Right lobe of liver (tissue), 6 donors: ENCODE results near the gene HIP1. TPM values are rescaled to one million over a fixed set of nuclear protein-coding genes. Genes with fewer than 3 reads are reported as not detected.

Experiments
- ATAC-seq, 4 donors: fragments of 200-7000 bp; cut with Tn5 transposase; one replicate each; pipeline ENCODE4 v1.9.1; 2020; ENCODE audit warnings: mild to moderate bottlenecking in 4 of 4, moderate library complexity in 4 of 4
- DNase-seq, 3 donors: peaks; one replicate each; pipeline ENCODE4 v3.0.0-alpha.2; 2020
- H3K27ac ChIP-seq, 3 donors: fragments of 200-600 bp; one replicate each; pipeline ENCODE4 v1.8.0; 2022
- H3K27me3 ChIP-seq, 2 donors: fragments of 200-600 bp; one replicate each; pipeline ENCODE4 v1.8.0; 2022
- H3K36me3 ChIP-seq, 4 donors: fragments of 200-600 bp; sonication (generic) in 1 of 4; one replicate each; pipeline versions ENCODE4 v1.5.1 to v1.8.0; 2017 to 2022; ENCODE audit warnings: control low read depth in 1 of 4
- H3K4me1 ChIP-seq, 4 donors: fragments of 200-600 bp; sonication (generic) in 1 of 4; one replicate each; pipeline versions ENCODE4 v1.5.1 to v1.8.0; 2017 to 2022; ENCODE audit warnings: control low read depth in 1 of 4
- H3K4me3 ChIP-seq, 3 donors: fragments of 200-600 bp; one replicate each; pipeline ENCODE4 v1.8.0; 2022
- H3K9me3 ChIP-seq, 4 donors: fragments of 200-600 bp; sonication (generic) in 1 of 4; one replicate each; pipeline versions ENCODE4 v1.5.1 to v1.8.0; 2017 to 2022; ENCODE audit warnings: control low read depth in 1 of 4
- POLR2A ChIP-seq: fragments of 450-650 bp; IDR thresholded peaks from one replicate; pipeline ENCODE4 v1.6.1; 2017; ENCODE audit warnings: antibody characterized with exemption, mild to moderate bottlenecking
- WGBS: methylation state at CpG from one replicate; pipeline ENCODE4 v1.1.6; 2018; ENCODE audit warnings: low coverage, low lambda C conversion rate; ENCODE audit not compliant: insufficient coverage; ENCODE audit errors: missing lambda C conversion rate; 5-methylcytosine and 5-hydroxymethylcytosine counted together
- intact Hi-C, 2 donors: fragments of 100-400 bp; cut with DNase I; formaldehyde crosslinking; loops; one replicate each; pipeline versions ENCODE4 v1.11.2 to v1.14.1; 2022
- total RNA-seq, 6 experiments: library from RNA; depleted of rRNA in 2 of 6; stranded (reverse); fragments of >200 nt in 2 of 6; fragmentation: NEBNext Ultra II Directional in 3 of 6; extraction: Animal tissue kit (Norgen Biotek cat#: 25700) in 3 of 6; gene quantifications; one replicate each; pipeline versions ENCODE4 v1.1.0 to v1.2.4, GENCODE V29; 2016 to 2023
- TF ChIP-seq, protein P1 (sequence below), 4 donors: fragments of 200-600 bp in 3 of 4; fragments of 450-650 bp in 1 of 4; IDR thresholded peaks; one replicate each; pipeline versions ENCODE4 v1.5.1 to v1.8.0; 2016 to 2022; ENCODE audit warnings: antibody characterized with exemption in 4 of 4, mild to moderate bottlenecking in 2 of 4
- donor health status: DM: no; HTN: yes; CAD: no.
- donor health status: DM: no; HTN: no; CAD: no.
- donor health status: DM: no; HTN: no; CAD: no.
- donor health status: DM: no; HTN: yes; CAD: no.
- donor health status: DM: no; HTN: yes; CAD: no.

The HIP1 gene
- total RNA-seq, 6 experiments from 2014 or later = 17.6 to 23.0 (median 18.8) TPM

GRCh38 chr7:75546237-75547015 lies 192.3 kb downstream of the HIP1 start:
- Histone ChIP-seq H3K9me3 (no peaks in the 10 kb centered on the region), H3K27me3 (no peaks in the 10 kb centered on the region), H3K36me3 (peaks cover 0 to 52% (median 17%) of the 10 kb centered on the region in 4 donors), H3K4me3 (no peak overlapping the region), H3K27ac (no peak overlapping the region), H3K4me1 (no peaks in the 10 kb centered on the region)
- 82% methylated on average over 13 of the region's 15 CpGs for WGBS
- peak in 1 of 3 donors; percentile 31 for DNase-seq
- TF ChIP-seq POLR2A = no peak
- TF ChIP-seq, protein P1, sequence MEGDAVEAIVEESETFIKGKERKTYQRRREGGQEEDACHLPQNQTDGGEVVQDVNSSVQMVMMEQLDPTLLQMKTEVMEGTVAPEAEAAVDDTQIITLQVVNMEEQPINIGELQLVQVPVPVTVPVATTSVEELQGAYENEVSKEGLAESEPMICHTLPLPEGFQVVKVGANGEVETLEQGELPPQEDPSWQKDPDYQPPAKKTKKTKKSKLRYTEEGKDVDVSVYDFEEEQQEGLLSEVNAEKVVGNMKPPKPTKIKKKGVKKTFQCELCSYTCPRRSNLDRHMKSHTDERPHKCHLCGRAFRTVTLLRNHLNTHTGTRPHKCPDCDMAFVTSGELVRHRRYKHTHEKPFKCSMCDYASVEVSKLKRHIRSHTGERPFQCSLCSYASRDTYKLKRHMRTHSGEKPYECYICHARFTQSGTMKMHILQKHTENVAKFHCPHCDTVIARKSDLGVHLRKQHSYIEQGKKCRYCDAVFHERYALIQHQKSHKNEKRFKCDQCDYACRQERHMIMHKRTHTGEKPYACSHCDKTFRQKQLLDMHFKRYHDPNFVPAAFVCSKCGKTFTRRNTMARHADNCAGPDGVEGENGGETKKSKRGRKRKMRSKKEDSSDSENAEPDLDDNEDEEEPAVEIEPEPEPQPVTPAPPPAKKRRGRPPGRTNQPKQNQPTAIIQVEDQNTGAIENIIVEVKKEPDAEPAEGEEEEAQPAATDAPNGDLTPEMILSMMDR (IDR thresholded peaks at IDR 0.05) = no peak
- no peak for ATAC-seq
- intact Hi-C loops = no loop called here

- intact Hi-C loops = no loop called here
- Histone ChIP-seq H3K27ac (no peak overlapping the region), H3K36me3 (peaks cover 0 to 56% (median 17%) of the 10 kb centered on the region in 4 donors), H3K27me3 (no peaks in the 10 kb centered on the region), H3K4me3 (no peak overlapping the region), H3K4me1 (no peaks in the 10 kb centered on the region), H3K9me3 (no peaks in the 10 kb centered on the region)
- WGBS = 100% methylated on average over 2 of the region's 5 CpGs
- TF ChIP-seq, protein P1 (IDR thresholded peaks at IDR 0.05) = no peak
- TF ChIP-seq POLR2A = no peak
- ATAC-seq = no peak
- peak in 1 of 3 donors; percentile 37 for DNase-seq
These were observed 201.0 kb downstream of the HIP1 start for GRCh38 chr7:75537731-75538130.

DNA sequence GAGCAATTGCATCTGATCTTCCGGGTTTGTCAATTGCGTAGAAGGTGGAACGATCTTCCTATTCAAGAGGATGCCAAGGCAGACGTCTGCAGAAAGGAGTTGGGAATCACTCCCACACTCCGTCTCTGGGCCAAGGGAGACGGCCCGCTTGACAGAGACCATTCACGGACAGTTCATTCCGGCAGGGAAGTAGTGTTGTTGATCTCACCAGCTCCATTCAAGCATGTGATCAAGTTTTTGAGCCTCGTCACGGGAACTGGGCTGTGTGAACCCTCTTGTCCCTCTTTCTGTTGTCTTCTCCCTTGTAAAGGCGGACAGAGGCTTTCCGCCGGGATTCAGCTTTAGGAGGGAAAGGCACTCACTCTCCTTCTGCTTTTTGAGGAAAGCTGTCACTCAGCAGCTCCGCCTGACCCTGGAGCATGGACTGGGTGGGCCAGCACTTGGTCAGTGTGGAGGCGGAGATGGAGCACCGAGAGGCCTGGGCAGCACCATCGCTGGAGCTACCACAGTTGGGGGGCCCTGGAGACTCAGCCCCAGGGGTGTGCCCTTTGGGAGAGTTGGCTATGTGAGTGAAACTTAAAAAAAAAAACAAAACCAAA lies 201.7 kb downstream of the HIP1 start:
- no peaks in the 10 kb centered on the region for H3K27me3 ChIP-seq
- no peak overlapping the region for H3K27ac ChIP-seq
- H3K36me3 ChIP-seq = peaks cover 0 to 49% (median 17%) of the 10 kb centered on the region in 4 donors
- H3K9me3 ChIP-seq = no peaks in the 10 kb centered on the region
- intact Hi-C loops = no loop called here
- no peak for TF ChIP-seq POLR2A
- TF ChIP-seq, protein P1 (IDR thresholded peaks at IDR 0.05) = no peak
- 95% methylated on average over 9 of the region's 18 CpGs for WGBS
- H3K4me1 ChIP-seq = no peaks in the 10 kb centered on the region
- no peak for ATAC-seq
- H3K4me3 ChIP-seq = no peak overlapping the region
- peak in 1 of 3 donors; percentile 31 for DNase-seq

- intact Hi-C loops = no loop called here
- Histone ChIP-seq H3K36me3 (peaks cover 0 to 43% (median 17%) of the 10 kb centered on the region in 4 donors), H3K27me3 (no peaks in the 10 kb centered on the region), H3K4me3 (no peak overlapping the region), H3K4me1 (no peaks in the 10 kb centered on the region), H3K9me3 (no peaks in the 10 kb centered on the region), H3K27ac (no peak overlapping the region)
- ATAC-seq = no peak
- TF ChIP-seq, protein P1 (IDR thresholded peaks at IDR 0.05) = no peak
- TF ChIP-seq POLR2A = no peak
- WGBS = 100% methylated on average over 4 of the region's 4 CpGs
- DNase-seq = peak in 1 of 3 donors; percentile 34
These were observed 202.2 kb downstream of the HIP1 start for GRCh38 chr7:75536491-75536890.
